ENCODE data around the gene PRDM16. TPM values are rescaled to one million over a fixed set of nuclear protein-coding genes. Genes with fewer than 3 reads are reported as not detected.

PRDM16 gene
- total RNA-seq, 4 donors from 2014 or later = 0.41 to 0.95 TPM; not detected in 2

DNA sequence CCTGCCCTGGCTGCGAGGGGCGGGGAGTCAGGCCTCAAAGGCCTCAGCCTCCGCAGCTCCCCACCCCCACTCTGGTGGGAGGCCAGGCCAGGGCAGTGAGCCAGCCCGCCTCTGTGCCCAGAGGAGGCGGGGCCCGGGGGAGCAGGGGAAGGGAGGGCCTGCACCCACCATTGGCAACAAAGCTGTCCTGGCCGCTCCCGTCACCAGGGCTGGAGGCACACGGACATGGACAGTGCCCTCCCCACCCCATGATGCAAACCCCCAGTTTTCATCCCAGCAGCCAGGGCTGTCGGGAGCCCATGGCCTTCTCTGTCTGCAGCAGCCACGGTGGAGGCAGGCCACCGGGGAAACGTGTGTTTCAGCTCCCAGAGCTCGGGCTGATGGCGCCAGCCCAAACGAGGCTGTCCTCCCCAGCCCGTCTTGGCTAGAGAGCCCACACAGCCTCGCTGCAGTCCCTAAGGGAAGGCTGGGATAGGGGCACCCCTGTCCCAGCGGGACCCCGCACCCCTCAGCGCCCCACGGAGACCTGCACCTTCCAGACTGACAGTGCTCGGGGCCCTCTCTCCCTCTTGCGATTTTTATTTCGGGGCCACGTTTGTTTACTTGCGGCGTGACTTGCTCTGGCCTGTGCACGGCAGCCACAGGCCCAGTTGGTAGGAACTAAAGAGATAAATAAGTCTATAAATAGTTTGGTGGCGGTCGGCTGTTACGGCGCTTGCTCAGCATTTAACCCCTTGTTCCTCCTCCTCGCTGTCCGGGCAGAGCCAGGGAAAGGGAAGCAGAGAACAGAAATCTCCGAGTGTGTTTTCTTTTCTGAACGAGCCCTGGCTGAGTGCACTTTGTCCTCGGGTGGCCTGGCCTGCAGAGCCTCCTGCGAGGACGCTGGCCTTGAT lies 101.8 kb downstream of the PRDM16 start:
- Histone ChIP-seq H3K36me3 (no peaks in the 10 kb centered on the region), H3K27me3 (no peaks in the 10 kb centered on the region), H3K4me1 (peaks cover 20 to 36% (median 24%) of the 10 kb centered on the region in 4 donors), H3K4me3 (peak overlapping the region in 3 of 4 donors; percentile 4 to 38 (median 18)), H3K9me3 (no peaks in the 10 kb centered on the region), H3K27ac (peak overlapping the region; percentile 70 to 80 (median 78))
- in situ Hi-C loops (cut with MboI; ENCODE audit: low pct_ligation_motif_present in 1 of 4, low pct_unique_long_range_greater_than_20kb in 1 of 4, low sequenced_read_pairs in 3 of 4) (loop anchor here in 1 of 4 donors (25.0 kb wide), 1 partner anchor 91 kb away; no protein-coding TSS in a partner anchor), intact Hi-C loops (cut with DNase I; ENCODE audit: low total_unique reads) (no loop called here)
- peak; percentile 63 for DNase-seq
- 0 to 4% methylated on average over 2 to 38 of the region's 40 CpGs for WGBS, 2 donors (ENCODE audit: low coverage in 1 of 2)
- TF ChIP-seq POLR2AphosphoS5 (IDR thresholded peaks at IDR 0.05) (peak; percentile 33 to 56 (median 55)), EP300 (IDR thresholded peaks at IDR 0.05; ENCODE audit: low read depth) (no peak), POLR2A (IDR thresholded peaks at IDR 0.05) (no peak)
- TF ChIP-seq, protein P1, sequence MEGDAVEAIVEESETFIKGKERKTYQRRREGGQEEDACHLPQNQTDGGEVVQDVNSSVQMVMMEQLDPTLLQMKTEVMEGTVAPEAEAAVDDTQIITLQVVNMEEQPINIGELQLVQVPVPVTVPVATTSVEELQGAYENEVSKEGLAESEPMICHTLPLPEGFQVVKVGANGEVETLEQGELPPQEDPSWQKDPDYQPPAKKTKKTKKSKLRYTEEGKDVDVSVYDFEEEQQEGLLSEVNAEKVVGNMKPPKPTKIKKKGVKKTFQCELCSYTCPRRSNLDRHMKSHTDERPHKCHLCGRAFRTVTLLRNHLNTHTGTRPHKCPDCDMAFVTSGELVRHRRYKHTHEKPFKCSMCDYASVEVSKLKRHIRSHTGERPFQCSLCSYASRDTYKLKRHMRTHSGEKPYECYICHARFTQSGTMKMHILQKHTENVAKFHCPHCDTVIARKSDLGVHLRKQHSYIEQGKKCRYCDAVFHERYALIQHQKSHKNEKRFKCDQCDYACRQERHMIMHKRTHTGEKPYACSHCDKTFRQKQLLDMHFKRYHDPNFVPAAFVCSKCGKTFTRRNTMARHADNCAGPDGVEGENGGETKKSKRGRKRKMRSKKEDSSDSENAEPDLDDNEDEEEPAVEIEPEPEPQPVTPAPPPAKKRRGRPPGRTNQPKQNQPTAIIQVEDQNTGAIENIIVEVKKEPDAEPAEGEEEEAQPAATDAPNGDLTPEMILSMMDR (IDR thresholded peaks at IDR 0.05) = no peak

DNA sequence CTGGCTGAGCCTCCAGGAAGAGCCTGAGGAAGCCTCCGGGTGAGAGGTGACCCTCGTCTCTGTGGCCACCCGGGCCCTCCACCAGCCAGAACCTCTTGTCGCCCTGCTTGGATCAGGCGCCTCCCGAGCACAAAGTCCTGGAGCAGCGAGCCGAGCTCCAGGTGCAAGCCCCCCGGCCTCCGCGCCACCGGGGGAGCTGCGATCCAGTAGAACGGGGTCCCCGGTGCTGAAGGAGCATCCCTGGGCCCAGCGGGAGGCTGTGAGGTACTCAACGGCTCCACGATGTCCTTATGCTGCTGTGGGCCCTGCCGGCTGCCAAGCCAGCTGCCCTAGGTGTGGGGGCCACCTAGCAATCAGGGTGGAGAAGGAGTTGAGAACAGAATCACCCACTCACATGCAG lies 102.8 kb downstream of the PRDM16 start:
- H3K4me1 ChIP-seq = peaks cover 20 to 36% (median 24%) of the 10 kb centered on the region in 4 donors

DNA sequence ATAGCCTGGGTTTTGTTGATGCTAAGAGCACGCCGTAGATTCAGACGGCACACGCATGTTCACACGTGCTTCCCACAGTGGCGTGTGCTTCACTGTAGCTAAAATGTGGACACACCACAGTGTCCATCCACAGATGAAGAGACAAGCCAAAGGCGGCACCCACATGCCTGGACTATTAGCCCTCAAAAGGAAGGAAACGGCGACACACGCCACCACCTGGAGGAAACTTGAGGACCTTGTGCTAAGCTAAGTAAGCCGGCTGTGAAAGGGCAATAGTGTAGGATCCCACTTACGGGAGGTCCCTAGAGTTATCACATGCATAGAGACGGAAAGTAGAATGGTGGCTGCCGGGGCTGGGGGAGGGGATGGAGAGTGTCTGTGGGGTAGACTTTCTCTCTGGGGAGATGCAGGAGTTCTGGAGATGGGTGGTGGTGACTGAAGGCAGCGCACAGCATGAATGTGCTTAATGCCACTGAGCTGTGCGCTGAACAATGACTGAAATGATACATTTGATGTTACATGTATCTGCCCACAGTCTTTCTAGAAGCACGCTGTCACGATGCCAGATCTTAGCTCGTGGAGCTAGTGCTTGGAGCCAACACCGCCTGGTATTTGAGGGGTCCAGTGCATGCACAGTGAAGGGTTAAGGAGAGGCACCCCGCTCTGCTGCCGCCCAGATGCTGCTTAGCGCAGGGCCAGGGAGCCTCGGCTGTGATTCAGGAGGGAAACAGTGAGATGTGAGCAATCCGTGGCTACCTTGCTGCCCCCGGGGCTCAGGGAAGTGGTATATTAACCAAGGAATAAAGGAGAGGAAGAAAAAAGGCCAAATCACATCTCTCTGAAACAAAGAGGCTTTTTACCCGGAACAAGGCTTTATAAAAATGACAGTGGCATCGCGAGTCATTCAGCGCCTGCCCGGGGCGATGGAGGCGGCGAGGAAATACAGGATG lies 103.7 kb downstream of the PRDM16 start:
- DNase-seq = no peak
- H3K4me1 ChIP-seq = peaks cover 20 to 36% (median 24%) of the 10 kb centered on the region in 4 donors
- intact Hi-C loops (cut with DNase I; ENCODE audit: low total_unique reads) = no loop called here

More for the DNA sequence above, 102.8 kb downstream of the PRDM16 start:
- Histone ChIP-seq H3K27me3 (no peaks in the 10 kb centered on the region), H3K27ac (peak overlapping the region; percentile 70 to 80 (median 78)), H3K36me3 (no peaks in the 10 kb centered on the region), H3K9me3 (no peaks in the 10 kb centered on the region), H3K4me3 (no peak overlapping the region)
- intact Hi-C loops (cut with DNase I; ENCODE audit: low total_unique reads) = no loop called here
- TF ChIP-seq POLR2A (IDR thresholded peaks at IDR 0.05) (no peak), POLR2AphosphoS5 (IDR thresholded peaks at IDR 0.05) (no peak), EP300 (IDR thresholded peaks at IDR 0.05; ENCODE audit: low read depth) (no peak)
- TF ChIP-seq, protein P1 (IDR thresholded peaks at IDR 0.05) = no peak
- in situ Hi-C loops (cut with MboI; ENCODE audit: low pct_ligation_motif_present in 1 of 4, low pct_unique_long_range_greater_than_20kb in 1 of 4, low sequenced_read_pairs in 3 of 4) = loop anchor here in 1 of 4 donors (25.0 kb wide), 1 partner anchor 91 kb away; no protein-coding TSS in a partner anchor
- WGBS, 2 donors (ENCODE audit: low coverage in 1 of 2) = 97% methylated on average over 14 of the region's 19 CpGs; no CpG with 5 or more reads in 1 of the 2 donors
- DNase-seq = no peak

More for the DNA sequence above, 103.7 kb downstream of the PRDM16 start:
- no peaks in the 10 kb centered on the region for H3K36me3 ChIP-seq
- H3K27ac ChIP-seq = no peak overlapping the region
- in situ Hi-C loops (cut with MboI; ENCODE audit: low pct_ligation_motif_present in 1 of 4, low pct_unique_long_range_greater_than_20kb in 1 of 4, low sequenced_read_pairs in 3 of 4) = loop anchor here in 1 of 4 donors (25.0 kb wide), 1 partner anchor 90 kb away; no protein-coding TSS in a partner anchor
- H3K4me3 ChIP-seq = no peak overlapping the region
- no peaks in the 10 kb centered on the region for H3K27me3 ChIP-seq
- TF ChIP-seq, protein P1 (IDR thresholded peaks at IDR 0.05) = no peak
- no peak for TF ChIP-seq POLR2A (IDR thresholded peaks at IDR 0.05)
- TF ChIP-seq EP300 (IDR thresholded peaks at IDR 0.05; ENCODE audit: low read depth) = no peak
- no peak for TF ChIP-seq POLR2AphosphoS5 (IDR thresholded peaks at IDR 0.05)
- WGBS, 2 donors (ENCODE audit: low coverage in 1 of 2) = 78 to 85% methylated on average over 14 to 34 of the region's 34 CpGs
- H3K9me3 ChIP-seq = no peaks in the 10 kb centered on the region
